Measurements from ENCODE around the gene MYH16. TPM values are rescaled to one million over a fixed set of nuclear protein-coding genes. Genes with fewer than 3 reads are reported as not detected.

Gene MYH16
- total and polyA plus RNA-seq, 7 donors: 0.19 TPM; not detected in 6

DNA sequence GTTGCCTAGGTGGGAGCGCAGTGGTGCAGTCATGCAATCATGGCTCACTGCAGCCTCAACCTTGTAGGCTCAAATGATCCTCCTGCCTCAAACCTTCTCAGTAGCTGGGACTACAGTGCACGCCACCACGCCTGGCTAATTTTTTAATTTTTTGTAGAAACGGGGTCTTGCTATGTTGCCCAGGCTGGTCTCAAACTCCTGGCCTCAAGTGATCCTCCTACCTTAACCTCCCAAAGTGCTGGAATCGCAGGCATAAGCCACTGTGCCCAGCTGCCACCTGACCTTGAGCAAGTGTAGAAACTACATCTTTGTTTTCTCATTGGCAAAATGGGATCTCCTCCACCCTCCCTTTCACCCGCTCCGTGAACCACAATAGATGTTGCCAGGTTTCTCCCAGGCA is 15.0 kb upstream of the MYH16 start:
- WGBS, 2 donors: 94 to 96% methylated on average over 7 of the region's 7 CpGs
- Histone ChIP-seq H3K4me1 (no peaks in the 10 kb centered on the region), H3K27me3 (no peaks in the 10 kb centered on the region), H3K27ac (no peak overlapping the region), H3K4me3 (no peak overlapping the region), H3K9me3 (no peaks in the 10 kb centered on the region), H3K36me3 (no peaks in the 10 kb centered on the region)
- DNase-seq: no peak
- intact Hi-C loops (cut with DNase I): no loop called here
- TF ChIP-seq POLR2A (IDR thresholded peaks at IDR 0.05) (no peak), EP300 (IDR thresholded peaks at IDR 0.05) (no peak), CTCF (IDR thresholded peaks at IDR 0.05) (no peak), POLR2AphosphoS5 (IDR thresholded peaks at IDR 0.05) (no peak)

- H3K27ac ChIP-seq: no peak overlapping the region
- intact Hi-C loops (cut with DNase I): no loop called here
- H3K27me3 ChIP-seq: no peaks in the 10 kb centered on the region
- TF ChIP-seq POLR2AphosphoS5 (IDR thresholded peaks at IDR 0.05): no peak
- no peak for TF ChIP-seq EP300 (IDR thresholded peaks at IDR 0.05)
- H3K9me3 ChIP-seq: no peaks in the 10 kb centered on the region
- no peaks in the 10 kb centered on the region for H3K4me1 ChIP-seq
- no peak for DNase-seq
- 79 to 85% methylated on average over 2 of the region's 2 CpGs for WGBS, 2 donors
- no peak overlapping the region for H3K4me3 ChIP-seq
- H3K36me3 ChIP-seq: no peaks in the 10 kb centered on the region
Observed at GRCh38 chr7:99258501-99258900, 14.1 kb upstream of the MYH16 start.

- intact Hi-C loops (cut with DNase I): no loop called here
- Histone ChIP-seq H3K4me1 (no peaks in the 10 kb centered on the region), H3K27ac (no peak overlapping the region), H3K4me3 (no peak overlapping the region), H3K36me3 (no peaks in the 10 kb centered on the region), H3K27me3 (no peaks in the 10 kb centered on the region), H3K9me3 (no peaks in the 10 kb centered on the region)
- WGBS, 2 donors: 95% methylated on average over 1 of the region's 1 CpG
- TF ChIP-seq EP300 (IDR thresholded peaks at IDR 0.05): no peak
- TF ChIP-seq POLR2A (IDR thresholded peaks at IDR 0.05): no peak
- no peak for TF ChIP-seq POLR2AphosphoS5 (IDR thresholded peaks at IDR 0.05)
- no peak for TF ChIP-seq CTCF (IDR thresholded peaks at IDR 0.05)
- DNase-seq: no peak
Observed at GRCh38 chr7:99260395-99260794, 12.2 kb upstream of the MYH16 start.

GRCh38 chr7:99261646-99262045 is 11.0 kb upstream of the MYH16 start:
- no peak overlapping the region for H3K4me3 ChIP-seq
- TF ChIP-seq POLR2A (IDR thresholded peaks at IDR 0.05) (no peak), EP300 (IDR thresholded peaks at IDR 0.05) (no peak), POLR2AphosphoS5 (IDR thresholded peaks at IDR 0.05) (no peak), CTCF (IDR thresholded peaks at IDR 0.05) (no peak)
- H3K27me3 ChIP-seq: no peaks in the 10 kb centered on the region
- intact Hi-C loops (cut with DNase I): no loop called here
- no peaks in the 10 kb centered on the region for H3K36me3 ChIP-seq
- WGBS, 2 donors: 54 to 81% methylated on average over 6 of the region's 6 CpGs
- H3K27ac ChIP-seq: no peak overlapping the region
- H3K4me1 ChIP-seq: no peaks in the 10 kb centered on the region
- peaks cover 0 to 1% (median 0%) of the 10 kb centered on the region in 4 donors for H3K9me3 ChIP-seq
- no peak for DNase-seq

GRCh38 chr7:99265848-99266480 is 6.7 kb upstream of the MYH16 start:
- no peak for DNase-seq
- WGBS, 2 donors: 77 to 88% methylated on average over 4 of the region's 4 CpGs
- Histone ChIP-seq H3K4me3 (no peak overlapping the region), H3K9me3 (peaks cover 0 to 1% (median 0%) of the 10 kb centered on the region in 4 donors), H3K27ac (no peak overlapping the region), H3K4me1 (no peaks in the 10 kb centered on the region), H3K27me3 (no peaks in the 10 kb centered on the region), H3K36me3 (no peaks in the 10 kb centered on the region)
- intact Hi-C loops (cut with DNase I): no loop called here
- no peak for TF ChIP-seq POLR2A (IDR thresholded peaks at IDR 0.05)
- TF ChIP-seq CTCF (IDR thresholded peaks at IDR 0.05): no peak
- no peak for TF ChIP-seq POLR2AphosphoS5 (IDR thresholded peaks at IDR 0.05)
- TF ChIP-seq EP300 (IDR thresholded peaks at IDR 0.05): no peak
